GM19035 (cell line): Measurements from ENCODE around the gene BASP1.
"Not testable (repeated sequence)": the region's sequence is repeated elsewhere in the genome, so short reads cannot be mapped to it uniquely, and the experiment has no call there.

ENCODE experiments used
- ATAC-seq: cut with Tn5 transposase; IDR thresholded peaks from one replicate; pipeline ENCODE4 v1.9.1; 2021; ENCODE audit not compliant: unreplicated experiment

BASP1 gene

DNA sequence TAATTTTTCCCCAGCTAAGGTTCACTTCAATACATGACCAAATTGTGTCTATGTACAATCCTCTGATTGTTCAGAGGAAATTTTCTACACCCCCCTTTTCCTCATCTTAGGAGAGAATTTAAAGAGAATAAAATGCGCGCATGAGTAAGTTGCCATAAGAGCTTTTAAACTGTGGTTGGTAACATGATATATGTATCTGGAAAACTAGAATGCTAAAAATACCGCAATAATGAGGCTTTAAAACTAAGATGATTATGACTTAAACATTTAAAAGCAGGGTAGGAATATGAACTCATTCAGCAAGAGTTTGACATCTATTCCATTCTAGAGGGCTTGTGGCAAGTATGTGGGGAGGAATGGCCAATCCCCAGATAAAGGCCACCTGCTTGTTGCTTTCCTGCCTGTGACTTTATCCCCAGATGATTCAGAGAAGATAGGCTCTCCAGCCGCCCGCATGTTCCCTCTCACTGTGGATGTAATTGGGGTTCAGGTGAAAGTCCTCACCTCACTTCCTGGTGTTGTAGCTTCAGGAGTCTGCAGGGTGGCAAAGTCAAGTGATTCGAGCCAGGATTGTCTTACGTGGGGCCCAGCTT lies 26.5 kb upstream of the BASP1 start:
- ATAC-seq, result no peak

DNA sequence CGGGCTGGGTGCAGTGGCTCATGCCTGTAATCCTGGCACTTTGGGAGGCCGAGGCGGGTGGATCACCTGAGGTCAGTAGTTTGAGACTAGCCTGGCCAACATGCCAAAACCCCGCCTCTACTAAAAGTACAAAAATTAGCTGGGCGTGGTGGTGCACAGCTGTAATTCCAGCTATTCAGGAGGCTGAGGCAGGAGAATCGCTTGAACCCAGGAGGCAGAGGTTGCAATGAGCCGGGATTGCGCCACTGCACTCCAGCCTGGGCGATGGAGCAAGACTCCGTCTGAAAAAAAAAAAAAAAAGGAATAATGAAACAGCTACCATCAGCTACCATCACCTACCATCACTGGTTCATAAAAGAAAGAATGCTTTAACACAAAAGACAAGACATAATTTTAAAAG lies 25.9 kb upstream of the BASP1 start:
- ATAC-seq, result not testable (repeated sequence)

- ATAC-seq, result no peak
These were observed 25.2 kb upstream of the BASP1 start for GRCh38 chr5:17192191-17192590.

DNA sequence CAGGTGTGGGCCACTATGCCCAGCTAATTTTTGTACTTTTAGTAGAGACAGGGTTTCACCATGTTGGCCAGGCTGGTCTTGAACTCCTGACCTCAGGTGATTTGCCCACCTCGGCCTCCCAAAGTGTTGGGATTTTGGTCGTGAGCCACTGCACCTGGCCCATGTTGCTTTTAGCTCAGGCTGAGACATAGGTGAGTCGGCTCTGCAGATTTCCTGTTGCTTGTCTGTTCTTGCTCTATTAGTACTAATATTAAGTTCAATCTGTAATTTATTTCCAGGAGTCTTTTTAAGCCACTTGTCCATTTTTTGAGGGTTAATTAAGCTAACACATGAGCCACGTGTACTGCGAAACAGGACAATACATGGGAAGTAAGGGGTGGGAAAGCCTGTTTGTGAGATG lies 21.4 kb upstream of the BASP1 start:
- ATAC-seq, result no peak

DNA sequence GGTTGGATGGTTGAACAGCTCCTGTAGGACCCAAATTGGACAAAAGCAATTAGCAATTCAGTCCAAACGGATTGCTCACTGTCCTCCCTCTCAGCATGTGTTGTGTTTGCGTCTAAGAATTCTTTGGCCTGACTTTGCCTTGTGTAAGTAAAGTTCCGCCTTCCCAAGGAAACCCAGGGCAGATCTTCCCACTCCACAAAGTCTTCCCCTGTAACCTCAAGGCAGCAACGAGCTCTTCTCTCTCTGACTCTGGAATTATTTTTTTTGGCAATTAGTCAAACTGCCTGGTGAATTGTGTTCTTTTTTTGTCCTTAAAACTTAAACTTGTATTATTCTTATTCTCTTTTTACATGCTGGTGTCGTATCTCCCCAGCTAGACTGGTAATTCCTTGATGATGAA lies 20.7 kb upstream of the BASP1 start:
- ATAC-seq, result no peak

- peak; percentile 95 for ATAC-seq
These were observed 13.9 kb upstream of the BASP1 start for GRCh38 chr5:17203329-17204132.

DNA sequence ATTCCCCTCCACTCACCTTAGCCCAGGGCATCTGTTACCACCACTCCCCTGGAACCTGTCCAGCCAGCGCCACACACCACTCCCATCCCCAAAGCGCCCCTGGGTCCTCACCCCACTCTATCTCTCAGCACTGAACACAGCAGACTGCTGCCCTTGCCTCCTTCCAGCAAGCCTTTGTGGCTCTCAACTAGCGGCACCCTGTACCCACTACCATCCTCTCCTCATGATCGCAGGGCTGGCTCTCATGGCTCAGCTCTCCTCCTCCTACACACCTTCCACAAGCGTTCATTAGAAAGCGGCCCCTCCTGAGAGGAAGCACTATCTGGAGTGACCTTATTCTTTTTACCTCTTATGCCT lies 13.3 kb upstream of the BASP1 start:
- no peak for ATAC-seq

DNA sequence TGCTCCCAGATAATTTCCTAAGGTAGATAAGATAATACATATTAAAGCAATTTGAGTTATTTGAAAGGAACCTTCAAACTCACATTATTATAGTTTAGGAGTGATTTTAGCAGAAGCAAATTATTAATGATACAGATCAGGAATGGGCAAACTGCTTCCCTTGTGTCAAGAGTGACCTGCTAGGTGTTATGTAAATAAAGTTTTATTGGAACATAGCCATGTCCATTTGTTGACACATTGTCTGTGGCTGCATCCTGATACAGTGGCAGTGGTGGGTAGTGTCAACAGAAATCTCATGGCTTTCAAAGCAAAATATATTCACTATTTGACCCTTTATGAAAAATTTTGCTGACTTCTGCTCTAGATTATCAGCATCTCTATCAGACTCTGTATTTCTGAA lies 11.4 kb upstream of the BASP1 start:
- ATAC-seq, result no peak

- ATAC-seq, result no peak
These were observed 5.2 kb upstream of the BASP1 start for GRCh38 chr5:17212191-17212590.

- ATAC-seq, result no peak
These were observed 4.4 kb upstream of the BASP1 start for GRCh38 chr5:17212996-17213395.

DNA sequence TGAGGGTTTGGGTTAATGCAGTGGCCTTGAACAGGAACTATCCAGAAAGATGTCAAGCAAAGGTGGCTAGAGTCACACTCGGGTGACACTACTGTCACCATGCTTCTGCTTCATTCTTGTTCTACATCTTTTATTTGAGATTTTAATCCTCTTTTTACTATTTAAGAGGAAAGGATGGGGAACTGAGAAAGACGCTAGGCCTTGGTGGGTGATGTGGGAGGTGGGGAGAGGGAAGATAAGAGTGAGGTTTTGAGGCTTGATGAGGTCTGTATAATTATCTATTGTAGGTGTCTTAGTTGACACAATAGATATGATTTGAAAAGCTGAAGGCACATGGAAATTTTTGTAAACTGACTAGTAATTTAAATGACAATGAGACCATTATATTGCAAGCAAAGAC lies 3.5 kb upstream of the BASP1 start:
- ATAC-seq, result no peak

DNA sequence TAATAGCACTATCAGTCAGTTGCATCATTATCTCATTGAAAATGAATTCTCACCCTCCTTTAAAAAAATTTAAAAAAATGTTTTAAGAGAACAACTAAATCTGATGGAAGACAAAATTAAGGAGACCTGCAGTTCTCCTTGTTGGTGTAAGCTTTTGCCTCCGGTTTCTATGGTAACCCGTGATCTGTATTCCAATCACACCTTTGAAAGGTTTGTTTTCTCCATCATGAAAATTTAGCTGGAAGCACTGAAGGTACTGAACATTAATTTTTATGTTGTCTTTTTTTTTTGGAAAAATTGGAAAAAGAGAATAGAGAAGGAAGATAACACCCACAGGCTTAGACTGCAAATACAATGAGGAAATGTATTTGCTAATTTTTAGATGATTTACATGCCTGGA lies 2.5 kb upstream of the BASP1 start:
- no peak for ATAC-seq

- ATAC-seq, result no peak
These were observed 2.1 kb upstream of the BASP1 start for GRCh38 chr5:17215361-17215760.

- peak; percentile 45 for ATAC-seq
These were observed 1.1 kb upstream of the BASP1 start for GRCh38 chr5:17216176-17216973.

- ATAC-seq, result no peak
These were observed 398 bp upstream of the BASP1 start for GRCh38 chr5:17216974-17217492.

DNA sequence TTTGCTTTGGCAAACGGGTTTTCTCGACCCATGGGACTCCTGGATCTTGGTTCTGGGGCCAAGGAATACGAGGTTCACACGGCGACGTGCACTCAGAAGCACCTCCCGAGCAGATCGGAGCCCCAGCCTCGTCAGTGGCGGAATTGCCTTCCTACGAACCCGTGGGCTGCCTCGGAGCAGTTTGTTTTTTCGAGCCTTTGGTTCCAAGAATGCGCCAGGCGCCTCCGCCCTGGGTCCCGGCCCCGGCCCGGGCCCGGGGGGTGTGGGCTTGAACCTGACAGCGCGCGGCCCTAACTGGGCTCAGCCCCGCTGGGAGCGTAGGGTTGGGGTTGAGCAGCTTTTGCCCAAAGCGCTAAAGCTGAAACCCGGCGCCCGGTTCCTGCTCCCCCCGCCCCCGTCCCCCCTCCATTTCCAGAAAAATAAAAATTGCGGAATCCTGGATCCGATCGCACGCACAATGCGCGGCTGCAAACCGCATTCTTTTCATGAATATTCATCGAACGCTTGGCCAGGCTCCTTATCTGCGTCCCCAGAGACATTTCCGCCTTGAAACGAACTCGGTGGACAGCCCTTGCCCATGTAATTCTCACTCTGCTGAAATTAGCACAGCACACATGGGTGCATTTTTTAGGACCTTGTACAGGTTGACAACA lies 1.0 kb downstream of the BASP1 start:
- peak; percentile 30 for ATAC-seq

DNA sequence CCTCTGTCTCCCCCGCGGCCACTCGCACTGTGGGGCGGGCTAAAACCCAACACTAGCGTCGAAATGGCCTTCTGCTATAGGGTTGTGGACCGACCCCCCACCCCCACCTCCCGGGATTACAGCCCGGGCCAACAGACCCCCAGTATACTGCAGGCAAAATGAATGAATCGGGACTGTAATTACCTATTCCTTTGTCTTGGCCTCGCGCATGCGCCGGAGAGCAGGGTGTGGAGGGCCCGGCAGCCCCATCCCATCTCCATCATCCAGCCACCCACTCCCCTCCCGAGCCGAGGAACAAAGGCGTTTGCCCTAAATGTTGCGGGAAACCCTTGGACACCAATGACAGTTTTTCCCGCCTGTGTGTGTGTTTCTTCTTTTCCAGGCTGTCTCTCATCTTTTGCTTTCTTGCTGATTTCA lies 1.6 kb downstream of the BASP1 start:
- ATAC-seq, result peak; percentile 12

DNA sequence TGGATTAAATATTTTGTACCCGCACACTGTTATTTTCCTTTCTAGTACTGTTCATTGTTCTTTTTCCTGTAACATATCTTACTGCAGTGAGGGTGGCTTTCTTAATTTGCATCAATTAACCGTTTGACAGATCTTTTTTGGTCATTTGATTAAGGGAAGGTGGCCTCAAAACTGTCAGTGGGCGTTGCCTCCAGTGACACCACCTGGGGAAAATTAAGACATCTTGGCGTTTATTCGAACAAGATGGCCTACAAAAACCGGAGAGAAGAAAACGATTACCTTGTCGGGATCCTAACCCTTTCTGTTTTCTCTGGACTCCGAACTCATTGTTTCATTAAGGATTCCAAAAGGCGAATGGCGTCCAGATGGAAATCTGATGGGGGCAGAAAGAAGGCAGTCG lies 2.0 kb downstream of the BASP1 start:
- ATAC-seq, result no peak

- ATAC-seq, result no peak
These were observed 2.6 kb downstream of the BASP1 start for GRCh38 chr5:17219992-17220391.

DNA sequence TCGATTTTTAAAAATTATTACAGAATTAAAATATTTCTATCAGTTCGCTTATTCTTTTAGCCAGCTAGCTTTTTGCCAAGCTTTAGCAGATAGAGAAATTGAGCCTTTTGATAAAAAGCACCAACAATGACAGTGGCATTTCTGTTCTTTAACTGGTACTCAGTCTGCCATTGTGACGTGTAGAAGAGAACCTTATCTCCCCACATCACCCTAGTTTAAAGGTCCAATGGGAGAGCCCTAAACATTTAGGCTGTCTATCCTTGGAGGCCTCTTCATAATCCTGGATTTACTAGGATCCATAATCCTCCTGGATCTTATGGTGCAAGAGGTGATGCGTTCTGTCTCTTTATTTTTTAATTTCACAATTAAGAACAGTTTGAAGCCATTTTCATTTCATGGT lies 3.0 kb downstream of the BASP1 start:
- no peak for ATAC-seq
